Hepatocyte (in vitro differentiated cells): ENCODE data around the gene MT1F.

Experiments
- CTCF ChIP-seq: fragments of 200-600 bp; sonication (generic); IDR thresholded peaks from 2 replicates; pipeline ENCODE4 v1.5.1; 2016; ENCODE audit warnings: antibody characterized with exemption, mild to moderate bottlenecking; ENCODE audit not compliant: poor library complexity
- EZH2 ChIP-seq: fragments of 200-600 bp; sonication (generic); IDR thresholded peaks from 2 replicates; pipeline ENCODE4 v1.6.1; 2016; ENCODE audit warnings: antibody characterized with exemption, mild to moderate bottlenecking, borderline replicate concordance

DNA sequence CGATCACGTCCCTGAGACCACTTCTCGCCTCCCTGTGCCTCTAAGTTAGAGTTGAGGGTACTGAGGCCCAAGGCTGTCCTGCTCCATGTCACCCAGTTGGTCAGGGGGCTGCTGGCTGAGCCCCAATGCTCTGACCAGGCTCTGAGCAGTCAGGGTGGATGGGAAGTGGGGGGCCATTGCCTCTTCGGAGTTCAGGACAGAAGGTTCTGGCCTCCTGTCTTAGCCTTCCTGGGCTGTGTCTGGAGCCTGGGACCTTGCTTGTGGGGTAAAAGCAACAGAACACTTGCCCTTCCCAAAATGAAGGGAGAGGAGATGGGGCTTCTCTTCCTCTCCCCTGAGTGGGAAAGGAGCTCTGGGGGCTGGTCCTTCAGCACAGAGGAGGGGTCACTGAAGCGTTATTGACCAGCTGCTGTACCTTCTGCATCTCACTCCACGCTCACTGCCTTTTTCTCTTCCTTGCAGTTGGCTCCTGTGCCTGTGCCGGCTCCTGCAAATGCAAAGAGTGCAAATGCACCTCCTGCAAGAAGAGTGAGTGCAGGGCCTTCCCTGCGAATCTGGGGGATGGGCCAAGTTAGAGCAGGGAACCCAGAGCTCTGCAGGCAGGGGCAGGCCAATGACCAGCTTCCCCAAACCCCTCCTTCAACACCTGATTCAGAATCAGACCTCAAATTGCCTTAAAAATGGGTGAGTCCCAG, 25.1 kb downstream of the MT1F start:
- no peak for TF ChIP-seq CTCF
- TF ChIP-seq EZH2: peak; percentile 35
